CD4-positive, alpha-beta T cell treated with Interleukin-10 for 1 hour (primary cell): ENCODE results near the gene MORN1.

Experiments used
- DNase-seq: peaks from one replicate; pipeline ENCODE4 v3.0.0-alpha.2; 2020

The MORN1 gene

GRCh38 chr1:2316451-2316961, 74.8 kb downstream of the MORN1 start:
- DNase-seq, result no peak

DNA sequence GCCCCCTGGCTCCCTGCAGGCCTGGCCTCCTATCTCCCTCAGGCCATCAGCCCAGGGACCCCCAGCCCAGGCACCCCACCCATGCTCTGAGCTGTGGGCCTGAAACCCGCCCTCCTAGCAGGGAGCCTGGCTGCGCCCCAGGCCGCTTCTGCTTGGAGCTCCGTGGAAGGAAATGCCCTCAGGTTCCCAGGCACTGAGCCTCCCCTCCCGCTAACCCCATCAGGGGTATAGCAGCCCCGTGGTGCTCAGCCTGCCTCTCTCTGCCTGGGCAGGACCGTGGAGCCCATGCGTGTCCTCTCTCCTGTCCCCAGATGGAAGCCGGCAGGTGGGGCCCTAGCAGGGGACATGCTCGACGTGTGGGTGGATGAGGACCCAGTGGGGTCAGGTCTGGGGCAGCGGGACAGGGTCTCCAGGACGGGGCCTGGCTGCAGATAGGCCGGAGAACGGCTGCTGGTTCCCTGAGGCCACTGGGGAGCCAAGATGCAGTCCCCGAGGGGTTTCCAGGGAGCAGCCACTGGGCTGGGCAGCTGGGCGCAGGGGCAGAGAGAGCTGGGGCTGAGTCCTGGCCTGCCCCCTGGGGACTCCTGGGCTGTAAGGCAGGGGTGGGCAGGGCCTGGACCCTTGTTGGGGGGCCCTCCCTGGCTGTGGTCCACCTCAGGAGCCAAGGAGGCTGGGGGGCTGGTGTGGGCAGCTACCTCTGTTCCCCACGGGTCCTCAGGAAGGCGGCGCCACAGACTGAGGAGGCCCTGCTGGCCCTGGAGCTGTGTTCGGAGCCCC, 75.5 kb downstream of the MORN1 start:
- no peak for DNase-seq

- DNase-seq, result peak; percentile 78
Observed at GRCh38 chr1:2314803-2315673, 76.3 kb downstream of the MORN1 start.

DNA sequence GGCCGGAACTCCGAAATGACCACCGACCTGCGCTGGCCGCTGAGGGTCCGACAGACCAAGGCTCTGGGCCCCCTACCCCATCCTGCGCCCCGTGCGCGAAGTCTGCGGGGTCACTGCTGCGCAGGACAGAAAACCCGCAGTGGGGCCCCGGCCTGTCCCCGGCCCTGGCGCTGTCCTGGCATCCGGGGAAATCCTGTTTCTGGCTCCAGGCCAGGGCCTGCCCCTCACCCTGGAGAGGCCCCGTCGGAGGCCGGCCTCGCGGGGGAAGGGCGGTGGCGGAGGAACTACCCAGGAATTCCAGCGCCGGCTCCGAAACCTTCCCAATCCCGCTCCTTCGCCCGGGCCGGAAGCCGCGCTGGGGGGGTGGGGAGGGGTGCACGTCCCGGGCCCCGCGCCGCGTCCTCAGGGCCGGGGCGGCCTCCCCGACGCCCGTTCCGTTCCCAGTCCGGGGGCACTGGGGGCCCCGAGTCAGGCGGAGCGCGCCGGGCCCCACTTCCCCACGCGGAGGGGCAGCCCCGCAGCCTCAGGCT, 77.0 kb downstream of the MORN1 start:
- DNase-seq, result no peak

- DNase-seq, result no peak
Observed at GRCh38 chr1:2313651-2314261, 77.6 kb downstream of the MORN1 start.

GRCh38 chr1:2312515-2313301, 78.6 kb downstream of the MORN1 start:
- no peak for DNase-seq

GRCh38 chr1:2312160-2312514, 79.2 kb downstream of the MORN1 start:
- no peak for DNase-seq

DNA sequence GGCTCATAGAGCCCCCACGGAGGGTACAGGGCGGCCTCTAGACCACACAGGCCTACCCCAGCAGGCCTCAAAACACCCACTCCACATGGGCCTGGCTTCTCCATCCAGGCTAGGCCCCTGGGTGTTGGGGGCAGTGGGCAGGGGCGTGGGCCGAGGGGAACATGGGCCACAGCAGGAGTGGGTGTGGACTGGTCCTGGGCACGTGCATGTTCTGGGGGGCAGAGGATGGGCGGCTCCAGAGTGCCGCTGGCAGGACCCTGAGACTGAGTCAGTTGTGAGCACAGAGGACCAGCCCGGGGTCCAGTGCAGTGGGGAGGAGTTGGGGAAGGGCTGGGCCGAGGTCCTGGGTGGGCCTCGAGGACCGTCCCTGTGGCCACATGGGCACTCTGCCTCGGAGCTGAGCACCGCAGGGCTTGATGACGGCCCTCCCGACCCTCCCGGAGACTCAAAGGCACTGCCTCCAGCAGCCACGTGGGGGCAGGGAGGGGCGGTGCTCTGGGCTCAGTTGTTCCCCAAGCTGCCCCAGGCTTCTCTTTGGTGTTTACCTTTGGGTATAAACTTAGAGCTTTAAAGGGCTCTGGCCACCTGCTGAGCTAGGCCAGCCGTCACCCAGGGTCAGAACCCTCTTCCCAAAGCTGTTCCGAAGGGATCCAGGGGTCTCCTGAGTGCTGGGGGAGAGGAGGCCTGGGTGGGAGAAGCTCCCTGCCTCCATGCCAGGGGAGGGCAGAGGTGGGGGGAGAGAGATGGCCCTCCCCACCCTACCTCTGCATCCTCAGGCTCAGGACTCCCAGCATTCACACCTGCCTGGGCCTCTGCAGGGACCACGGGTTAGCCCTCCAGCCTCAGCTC, 79.9 kb downstream of the MORN1 start:
- DNase-seq, result peak; percentile 66

DNA sequence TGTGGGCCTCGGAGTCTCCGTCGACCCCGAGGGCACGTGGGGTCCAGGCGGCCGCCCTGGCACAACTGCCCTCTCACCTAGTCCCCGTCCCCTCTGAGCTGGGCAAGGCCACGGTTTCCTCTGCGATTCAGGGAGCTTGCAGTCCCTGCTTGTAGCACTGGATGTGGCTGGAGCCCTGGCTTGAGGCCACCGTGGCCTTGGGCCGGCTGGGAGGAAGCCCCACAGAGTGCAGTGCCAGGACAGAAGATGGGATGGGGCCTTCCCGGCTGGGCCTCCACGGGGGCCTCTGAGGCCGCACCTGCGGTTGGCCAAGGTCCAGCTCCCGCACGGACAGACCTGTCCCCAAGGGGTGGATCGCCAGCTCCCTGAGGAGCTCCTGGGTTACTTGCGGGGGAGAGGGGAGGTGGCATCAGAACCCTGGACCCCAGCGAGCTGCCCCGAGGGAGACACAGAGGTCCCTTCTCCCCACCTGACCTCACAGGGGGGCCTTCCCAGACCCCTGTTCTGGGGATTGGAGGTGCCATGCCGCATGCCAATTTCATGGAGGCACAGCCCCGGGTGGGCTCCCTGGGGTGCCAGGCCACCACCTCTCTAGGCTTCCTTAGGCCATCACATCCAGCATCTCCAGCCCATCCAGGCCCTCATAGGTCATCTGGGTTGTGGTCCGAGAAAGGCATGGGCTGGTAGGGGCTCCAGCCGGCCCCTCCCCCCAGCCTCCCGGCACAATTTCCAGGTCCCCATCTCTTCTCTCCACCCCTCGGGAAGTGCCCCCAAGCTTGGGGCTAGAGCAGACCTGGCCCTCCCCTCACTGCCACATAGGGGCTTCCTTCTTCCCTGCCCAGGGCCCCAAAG, 80.8 kb downstream of the MORN1 start:
- DNase-seq, result no peak

DNA sequence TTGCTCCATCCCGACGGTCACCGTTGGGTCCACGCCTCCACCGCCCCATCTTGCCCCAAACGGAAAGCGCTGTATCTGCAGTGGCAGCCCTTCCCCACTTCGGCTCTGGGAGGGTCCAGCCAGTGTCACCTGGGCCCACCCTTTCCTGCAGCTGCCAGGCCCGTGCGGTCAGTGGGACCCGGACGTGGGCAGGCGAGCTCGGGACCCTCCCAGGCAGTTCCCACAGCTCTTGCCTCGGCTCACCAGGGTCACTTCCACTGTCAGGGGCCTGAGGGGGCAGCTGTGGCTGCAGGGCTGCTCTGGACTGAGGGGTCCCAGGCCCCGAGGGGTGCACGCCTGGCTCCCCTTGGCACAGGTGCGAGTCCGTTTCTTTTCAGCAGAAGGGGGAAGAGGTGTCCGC, 82.5 kb downstream of the MORN1 start:
- no peak for DNase-seq

DNA sequence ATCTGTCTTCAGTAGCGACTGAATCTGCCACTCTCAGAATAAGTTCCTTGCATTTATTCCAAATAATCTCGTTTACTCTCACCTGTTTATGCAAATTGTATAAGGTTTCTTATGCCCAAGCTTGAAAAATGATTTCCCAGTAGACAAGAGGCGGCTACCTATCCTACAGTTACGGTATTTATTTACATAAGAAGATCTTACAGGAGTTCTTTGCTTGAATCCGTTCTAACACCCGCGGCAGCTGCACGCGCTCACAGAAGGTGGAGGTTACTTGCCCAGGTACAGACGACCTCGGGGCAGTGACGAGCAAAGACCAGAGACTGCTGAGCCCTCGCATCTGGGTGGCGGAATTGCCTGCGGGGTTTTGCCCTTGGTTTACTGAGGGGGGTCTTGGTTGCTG, 83.4 kb downstream of the MORN1 start:
- DNase-seq, result no peak

DNA sequence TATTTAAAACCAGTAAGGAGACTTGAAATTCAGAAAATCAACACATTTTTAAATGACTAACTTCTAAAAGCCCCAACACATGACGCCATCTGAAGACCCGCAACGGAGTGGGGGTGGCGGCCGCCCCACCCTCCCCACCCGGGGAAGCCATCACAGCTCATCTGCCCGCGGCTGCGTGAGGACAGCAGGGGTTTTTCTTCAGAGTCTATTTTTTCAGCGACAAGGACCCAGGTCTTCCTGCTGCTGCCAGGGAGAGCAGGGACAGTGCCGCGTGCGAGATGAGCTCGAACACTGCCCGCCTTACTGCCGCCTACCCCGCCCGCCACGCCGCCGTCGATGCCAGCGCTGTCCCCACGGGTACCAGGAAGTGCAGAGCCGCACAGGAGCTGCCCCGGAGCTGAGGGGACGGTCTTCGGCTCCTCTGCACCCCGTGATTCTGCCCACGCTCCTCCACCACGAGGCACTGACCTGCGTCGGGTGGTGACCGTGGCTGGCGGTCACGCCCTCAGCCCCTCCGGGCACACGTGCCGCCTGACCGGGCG, 84.2 kb downstream of the MORN1 start:
- no peak for DNase-seq

DNA sequence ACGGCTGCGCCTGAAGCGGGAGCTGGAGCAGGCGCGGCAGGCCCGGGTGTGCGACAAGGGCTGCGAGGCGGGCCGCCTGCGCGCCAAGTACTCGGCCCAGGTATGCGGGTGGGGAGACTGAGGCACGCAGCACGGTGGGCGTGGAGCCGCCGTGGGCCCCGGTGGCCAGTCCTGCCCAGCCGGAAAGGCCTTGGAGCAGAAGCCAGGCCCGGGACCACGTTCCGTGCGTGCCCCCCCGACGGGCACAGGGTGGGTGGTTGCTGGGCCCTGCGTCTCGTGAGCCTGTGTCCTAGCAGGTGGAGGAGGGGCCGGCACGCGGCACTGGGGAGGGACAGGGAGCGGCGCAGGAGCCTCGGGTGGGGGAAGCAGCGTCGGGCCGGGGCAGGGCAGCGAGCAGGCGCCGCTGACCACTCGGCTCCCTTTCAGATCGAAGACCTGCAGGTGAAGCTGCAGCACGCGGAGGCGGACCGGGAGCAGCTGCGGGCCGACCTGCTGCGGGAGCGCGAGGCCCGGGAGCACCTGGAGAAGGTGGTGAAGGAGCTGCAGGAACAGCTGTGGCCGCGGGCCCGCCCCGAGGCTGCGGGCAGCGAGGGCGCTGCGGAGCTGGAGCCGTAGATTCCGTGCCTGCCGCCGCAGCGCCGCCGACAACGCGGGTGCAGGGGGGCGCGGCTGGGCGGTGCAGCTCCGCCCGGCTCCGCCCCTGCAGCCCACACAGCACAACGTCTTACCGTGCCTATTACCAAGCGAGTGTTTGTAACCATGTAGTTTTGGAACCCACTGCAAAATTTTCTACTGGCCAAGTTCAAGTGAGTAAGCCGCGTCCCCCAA, 85.0 kb downstream of the MORN1 start:
- DNase-seq, result no peak

DNA sequence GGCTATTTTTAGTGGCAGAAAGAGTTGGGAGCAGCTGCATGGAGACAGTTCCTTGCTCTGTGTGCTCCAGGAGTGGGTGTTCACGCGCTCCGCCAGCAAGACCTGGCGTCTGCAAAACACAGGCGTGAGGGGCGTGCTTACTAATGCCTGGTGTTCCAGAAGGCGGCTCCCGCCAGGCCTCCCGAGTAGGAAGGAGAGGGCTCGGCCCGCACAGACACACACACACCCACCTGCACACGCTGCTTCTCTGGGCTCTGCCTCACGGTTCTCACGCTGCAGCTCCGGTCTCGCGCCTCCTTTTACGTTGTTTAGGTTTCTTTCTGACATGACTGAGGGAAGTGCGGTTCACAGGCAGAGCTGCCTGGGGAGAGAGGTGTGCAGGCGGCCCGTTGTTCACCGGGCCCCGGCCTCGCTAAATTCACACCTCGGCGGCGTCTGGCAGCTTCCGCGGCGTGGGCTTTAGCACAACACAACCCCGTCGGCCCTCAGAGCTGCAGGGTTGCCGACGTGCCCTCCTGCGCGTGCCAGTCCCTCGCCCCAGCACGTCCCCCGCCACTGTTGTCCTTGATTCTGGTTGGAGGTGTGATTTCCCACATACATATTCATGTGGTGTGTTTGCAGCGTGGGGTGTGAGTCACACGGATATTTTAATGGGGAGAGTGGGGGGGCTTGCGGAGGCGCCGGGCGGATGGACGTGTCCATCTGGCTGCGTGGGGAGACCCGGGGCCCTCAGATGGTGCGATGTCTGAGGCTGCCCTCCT, 86.3 kb downstream of the MORN1 start:
- DNase-seq, result peak; percentile 46

DNA sequence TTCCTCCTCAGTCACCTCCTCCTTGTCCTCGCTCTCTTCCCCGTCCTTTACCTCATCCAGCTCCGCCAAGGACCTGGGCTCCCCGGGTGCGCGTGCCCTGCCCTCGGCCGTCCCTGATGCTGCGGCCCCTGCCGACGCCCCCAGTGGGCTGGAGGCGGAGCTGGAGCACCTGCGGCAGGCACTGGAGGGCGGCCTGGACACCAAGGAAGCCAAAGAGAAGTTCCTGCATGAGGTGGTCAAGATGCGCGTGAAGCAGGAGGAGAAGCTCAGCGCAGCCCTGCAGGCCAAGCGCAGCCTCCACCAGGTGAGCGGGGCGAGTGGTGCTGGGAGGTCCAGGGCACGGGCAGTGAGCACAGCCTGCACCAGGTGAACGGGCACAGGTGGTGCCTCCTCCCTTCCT, 87.1 kb downstream of the MORN1 start:
- no peak for DNase-seq

- no peak for DNase-seq
Observed at GRCh38 chr1:2303781-2304180, 87.6 kb downstream of the MORN1 start.

DNA sequence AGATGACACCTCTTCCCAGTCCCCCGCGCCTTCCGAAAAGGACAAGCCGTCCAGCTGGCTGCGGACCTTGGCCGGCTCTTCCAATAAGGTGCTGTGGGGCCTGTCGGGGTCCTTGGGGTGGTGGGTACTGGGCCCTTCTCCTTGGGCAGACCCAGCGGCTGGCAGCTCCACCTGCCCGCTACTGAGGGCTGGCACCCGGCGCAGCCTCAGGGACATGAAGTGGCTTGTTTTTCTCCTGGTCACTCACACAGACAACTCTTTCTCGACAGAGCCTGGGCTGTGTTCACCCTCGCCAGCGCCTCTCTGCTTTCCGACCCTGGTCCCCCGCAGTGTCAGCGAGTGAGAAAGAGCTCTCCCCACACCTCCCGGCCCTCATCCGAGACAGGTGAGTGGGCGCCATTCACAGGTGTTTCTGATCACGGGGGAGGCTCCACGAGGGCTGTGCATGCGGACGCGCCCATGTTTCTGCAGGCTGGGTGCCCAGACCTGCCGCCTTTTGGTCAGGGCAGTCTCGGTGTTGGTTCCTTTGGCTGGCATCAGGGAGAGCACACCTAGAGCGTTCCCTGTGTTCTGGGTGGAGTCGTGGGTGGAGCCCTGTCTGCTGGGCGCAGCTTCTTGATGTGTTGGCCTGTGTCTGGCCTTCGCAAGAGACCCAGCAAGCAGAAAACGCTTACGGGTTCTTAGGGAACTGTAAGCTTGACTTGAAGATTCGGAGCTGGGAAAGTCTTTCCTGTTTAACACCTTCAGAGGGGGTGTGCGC, 88.2 kb downstream of the MORN1 start:
- no peak for DNase-seq
